CD4-positive, alpha-beta T cell treated with Interleukin-6 at 100 ng/mL for 8 hours (primary cell): ENCODE data around the gene SMARCAD1.
"Not testable (repeated sequence)": the region's sequence is repeated elsewhere in the genome, so short reads cannot be mapped to it uniquely, and the experiment has no call there.

ENCODE experiments used
- DNase-seq: peaks from one replicate; pipeline ENCODE4 v3.0.0-alpha.2; 2020; ENCODE audit warnings: mixed read lengths, low spot score

SMARCAD1 gene

GRCh38 chr4:94293981-94294380 lies 86.3 kb downstream of the SMARCAD1 start:
- not testable (repeated sequence) for DNase-seq

DNA sequence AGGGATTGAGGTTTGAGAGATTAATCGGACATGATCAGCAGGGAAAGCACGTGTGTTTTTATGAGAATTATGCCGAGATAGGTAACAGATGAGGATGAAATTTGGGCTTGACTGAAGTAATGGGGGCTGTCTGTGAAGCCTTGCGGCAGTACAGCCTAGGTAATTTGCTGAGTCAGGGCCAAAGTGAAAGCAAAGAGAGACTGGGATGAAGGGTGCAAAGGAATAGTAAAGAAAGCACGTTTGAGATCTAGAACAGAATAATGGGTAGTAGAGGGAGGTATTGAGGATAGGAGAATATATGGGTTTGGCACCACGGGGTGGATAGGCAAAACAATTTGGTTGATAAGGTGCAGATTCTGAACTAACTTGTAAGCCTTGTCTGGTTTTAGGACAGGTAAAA lies 87.8 kb downstream of the SMARCAD1 start:
- not testable (repeated sequence) for DNase-seq

- no peak for DNase-seq
Observed at GRCh38 chr4:94298725-94299252, 91.1 kb downstream of the SMARCAD1 start.

DNA sequence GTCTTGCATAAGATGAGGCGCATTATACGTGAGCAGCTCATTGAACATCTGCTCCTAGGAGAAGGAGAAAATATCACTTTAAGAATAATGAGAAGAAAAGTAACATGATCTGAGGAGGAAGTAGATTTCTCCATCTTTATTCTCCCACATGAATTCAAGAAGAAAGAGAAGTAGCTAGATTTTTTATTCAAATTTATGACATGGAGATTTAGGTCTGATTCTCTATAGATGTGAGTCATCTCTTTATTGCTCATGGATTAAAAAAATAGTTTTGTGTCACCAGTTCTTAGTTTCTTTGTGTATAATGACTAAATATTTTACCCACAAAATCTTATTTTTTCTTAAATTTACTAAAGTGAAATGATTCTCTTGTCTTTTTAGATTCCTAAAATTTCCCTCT lies 94.5 kb downstream of the SMARCAD1 start:
- DNase-seq = no peak

DNA sequence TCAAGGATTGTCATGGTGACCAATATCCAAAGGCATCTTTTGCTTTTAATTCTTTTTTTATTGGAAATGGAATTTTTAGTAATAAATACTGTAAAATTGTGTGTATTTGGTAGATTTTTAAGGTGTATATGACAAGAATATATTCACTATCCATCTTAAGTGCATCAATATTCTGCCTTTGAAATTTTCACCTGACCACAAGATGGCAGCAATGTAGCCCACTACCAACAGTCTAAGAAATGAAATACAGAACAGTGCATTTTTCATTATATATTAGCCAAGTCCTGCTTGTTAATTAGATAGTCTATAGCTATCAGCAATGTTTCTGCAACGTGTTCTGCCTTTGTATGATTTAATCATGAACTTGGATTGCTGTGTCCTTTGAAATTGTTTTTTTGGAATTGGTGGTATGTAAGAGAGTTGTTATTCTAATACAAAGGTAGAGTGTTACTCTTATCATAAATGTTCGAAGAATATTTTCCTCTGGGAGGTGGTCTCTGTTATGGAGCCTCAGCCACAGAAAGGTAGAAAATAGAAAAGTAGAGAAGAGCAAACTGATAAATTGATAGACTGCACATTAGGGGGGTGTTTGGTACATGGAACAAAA lies 96.8 kb downstream of the SMARCAD1 start:
- DNase-seq = peak; percentile 14

DNA sequence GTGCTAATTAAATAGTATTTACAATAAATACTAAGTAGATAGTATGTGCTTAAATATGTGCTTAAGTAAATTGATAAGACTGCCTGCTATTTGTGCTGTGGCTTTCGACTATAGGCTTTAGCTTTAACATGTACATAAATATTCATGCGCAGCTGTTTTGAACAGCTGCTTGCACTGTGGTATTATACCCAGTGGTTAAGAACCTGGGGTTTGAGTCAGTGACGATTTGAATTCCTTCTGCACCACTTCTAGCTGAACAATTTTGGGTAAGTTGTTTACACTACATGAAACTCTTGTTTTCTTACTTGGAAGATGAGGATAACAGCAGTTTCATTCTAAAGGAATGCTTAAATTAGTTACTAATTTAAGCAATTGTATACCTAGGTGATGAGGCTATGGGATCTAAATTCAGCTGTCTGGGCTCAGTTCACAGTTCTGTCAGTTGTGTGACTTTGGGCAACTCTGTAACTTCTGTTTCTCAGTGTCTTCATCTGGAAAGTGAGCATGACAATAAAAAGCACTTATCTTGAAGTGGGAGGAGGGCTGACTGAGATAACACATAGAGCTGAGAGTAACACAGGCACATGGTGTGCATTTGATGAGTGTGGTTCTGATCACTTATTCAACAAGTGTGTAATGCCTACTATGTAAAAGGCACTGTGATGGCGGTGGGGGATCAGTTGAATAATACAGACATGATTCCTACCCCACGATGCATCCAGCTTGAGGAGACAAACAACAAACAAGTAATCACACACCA lies 98.0 kb downstream of the SMARCAD1 start:
- no peak for DNase-seq

DNA sequence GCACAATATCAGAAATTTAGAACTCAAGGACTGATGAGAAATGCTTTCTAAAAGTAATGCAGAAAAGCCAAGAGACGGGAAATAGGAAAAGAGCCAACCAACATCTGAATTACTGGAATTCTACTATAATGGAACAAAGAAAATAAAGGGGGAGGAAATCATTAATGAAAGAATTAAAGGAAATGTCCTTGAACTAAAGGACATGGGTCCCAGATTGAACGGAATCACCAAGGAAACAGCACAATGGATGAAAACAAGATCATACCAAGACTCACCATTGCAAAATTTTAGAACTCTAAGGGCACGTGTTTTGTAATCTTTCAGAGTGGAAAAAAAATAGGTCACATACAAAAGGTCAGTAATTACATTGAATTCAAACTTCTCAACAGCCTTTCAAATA lies 99.0 kb downstream of the SMARCAD1 start:
- no peak for DNase-seq

GRCh38 chr4:94307231-94307871 lies 99.7 kb downstream of the SMARCAD1 start:
- no peak for DNase-seq

DNA sequence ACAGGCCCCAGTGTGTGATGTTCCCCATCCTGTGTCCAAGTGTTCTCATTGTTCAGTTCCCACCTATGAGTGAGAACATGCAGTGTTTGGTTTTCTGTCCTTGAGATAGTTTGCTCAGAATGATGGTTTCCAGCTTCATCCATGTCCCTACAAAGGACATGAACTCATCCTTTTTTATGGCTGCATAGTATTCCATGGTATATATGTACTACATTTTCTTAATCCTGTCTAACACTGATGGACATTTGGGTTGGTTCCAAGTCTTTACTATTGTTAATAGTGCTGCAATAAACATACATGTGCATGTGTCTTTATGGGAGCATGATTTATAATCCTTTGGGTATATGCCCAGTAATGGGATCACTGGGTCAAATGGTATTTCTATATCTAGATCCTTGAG lies 112.3 kb downstream of the SMARCAD1 start:
- not testable (repeated sequence) for DNase-seq

DNA sequence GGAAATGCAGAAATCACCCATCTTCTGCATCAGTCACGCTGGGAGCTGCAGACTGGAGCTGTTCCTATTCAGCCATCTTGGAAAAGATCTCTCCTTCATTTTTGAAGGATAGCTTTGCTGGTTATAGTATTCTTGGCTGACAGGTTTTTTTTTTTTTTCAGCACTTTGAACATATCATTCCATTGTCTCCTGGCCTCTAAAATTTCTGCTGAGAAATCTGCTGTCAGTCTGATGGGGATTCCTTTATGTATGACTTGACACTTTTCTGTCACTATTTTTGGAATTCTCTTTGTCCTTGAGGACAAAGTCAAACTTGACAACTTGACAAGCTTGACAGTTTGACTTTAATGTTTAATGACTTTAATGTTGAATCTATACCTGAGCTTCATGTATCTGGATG lies 118.2 kb downstream of the SMARCAD1 start:
- no peak for DNase-seq

- no peak for DNase-seq
Observed at GRCh38 chr4:94329933-94330332, 122.3 kb downstream of the SMARCAD1 start.

DNA sequence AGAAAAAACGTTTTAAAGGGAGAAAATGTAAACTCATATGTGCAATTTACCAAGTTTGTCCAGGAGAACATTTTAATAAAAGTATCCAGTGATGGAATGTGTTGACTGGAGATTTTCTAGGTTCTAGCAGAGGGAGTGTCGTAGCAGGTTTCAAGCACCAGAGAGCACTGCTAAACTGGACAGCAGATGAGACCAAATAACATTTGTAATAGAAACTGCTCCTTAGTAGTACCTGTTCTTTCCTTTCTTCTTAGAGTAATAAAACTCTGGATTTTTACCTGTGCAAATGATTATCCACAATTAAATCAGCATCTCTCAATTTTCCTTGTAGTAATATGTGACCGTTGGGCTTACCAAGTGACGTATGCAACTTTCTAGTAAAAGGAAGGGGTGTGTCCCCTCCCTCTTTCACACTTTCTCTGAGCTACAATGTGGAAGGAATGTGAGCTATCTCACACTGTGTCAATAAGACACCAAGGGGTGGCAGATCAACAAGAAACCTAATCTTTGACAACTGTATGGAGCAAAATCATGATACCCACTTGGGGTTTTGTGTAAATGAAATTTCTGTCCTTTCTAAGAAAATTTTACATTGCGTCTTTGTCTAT lies 125.4 kb downstream of the SMARCAD1 start:
- no peak for DNase-seq

- DNase-seq = no peak
Observed at GRCh38 chr4:94333866-94334265, 126.2 kb downstream of the SMARCAD1 start.

GRCh38 chr4:94334476-94334875 lies 126.8 kb downstream of the SMARCAD1 start:
- no peak for DNase-seq

DNA sequence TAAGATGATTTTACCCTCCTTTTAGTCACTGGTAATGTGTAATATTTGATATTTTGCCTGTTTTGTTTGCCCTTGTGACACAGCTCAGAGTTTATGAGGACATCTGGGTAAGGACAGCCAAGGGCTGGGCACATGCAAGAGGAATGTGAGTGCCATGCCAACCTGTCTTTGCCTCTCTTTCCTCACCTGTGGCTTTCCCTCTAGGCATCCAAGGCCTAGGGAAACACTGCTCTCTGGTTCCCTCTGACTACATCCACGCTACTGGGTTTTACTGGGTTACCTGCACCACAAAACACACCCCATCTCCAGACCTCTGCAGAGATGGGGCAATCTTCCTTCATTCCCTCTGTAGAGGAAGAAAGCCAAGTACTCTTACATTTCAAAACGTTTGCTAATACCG lies 127.3 kb downstream of the SMARCAD1 start:
- DNase-seq = no peak

- DNase-seq = no peak
Observed at GRCh38 chr4:94336303-94336702, 128.6 kb downstream of the SMARCAD1 start.

DNA sequence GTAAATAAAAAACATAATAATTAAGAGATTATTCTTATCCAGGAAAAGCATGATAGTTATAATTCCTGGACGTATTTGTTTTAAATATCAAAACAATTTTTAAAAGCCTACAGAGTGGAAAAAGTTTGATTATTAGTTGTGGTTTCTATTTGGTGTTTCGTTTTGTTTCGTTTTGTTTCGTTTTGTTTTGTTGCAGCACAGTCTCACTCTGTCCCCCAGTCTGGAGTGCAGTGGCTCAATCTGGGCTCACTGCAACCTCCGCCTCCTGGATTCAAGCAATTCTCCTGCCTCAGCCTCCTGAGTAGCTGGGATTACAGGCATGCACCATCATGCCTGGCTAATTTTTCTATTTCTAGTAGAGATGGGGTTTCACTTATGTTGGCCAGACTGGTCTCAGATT lies 129.1 kb downstream of the SMARCAD1 start:
- DNase-seq = not testable (repeated sequence)

DNA sequence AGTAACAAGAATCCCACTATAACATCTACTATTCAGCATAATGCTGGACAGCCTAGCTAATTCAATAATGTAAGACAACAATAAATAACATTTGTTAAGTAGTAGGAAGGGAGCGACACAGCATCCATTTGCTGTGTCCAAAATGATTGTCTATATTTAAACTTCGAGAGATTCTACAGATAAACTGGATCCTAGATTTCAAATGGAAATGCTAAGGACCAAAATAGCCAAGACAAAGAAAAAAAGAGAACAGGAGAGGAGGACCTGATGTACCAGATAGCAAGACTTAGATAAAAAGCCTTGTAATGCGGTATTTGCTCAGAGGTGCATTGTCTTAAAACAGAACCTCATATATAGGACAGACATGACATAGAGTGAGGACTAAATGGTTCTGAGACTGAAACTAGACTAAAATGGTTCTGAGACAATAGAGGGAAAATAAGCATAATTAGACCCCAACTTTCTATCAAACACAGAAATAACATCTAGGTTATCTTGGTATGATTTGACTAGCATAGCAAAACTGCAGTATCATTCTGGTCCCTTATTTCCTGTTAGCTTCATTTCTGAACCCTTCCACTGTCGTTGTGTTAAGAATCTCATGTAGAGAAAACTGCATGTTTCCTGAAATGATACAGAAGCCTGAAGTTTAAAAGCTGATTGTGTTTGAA lies 131.2 kb downstream of the SMARCAD1 start:
- no peak for DNase-seq

DNA sequence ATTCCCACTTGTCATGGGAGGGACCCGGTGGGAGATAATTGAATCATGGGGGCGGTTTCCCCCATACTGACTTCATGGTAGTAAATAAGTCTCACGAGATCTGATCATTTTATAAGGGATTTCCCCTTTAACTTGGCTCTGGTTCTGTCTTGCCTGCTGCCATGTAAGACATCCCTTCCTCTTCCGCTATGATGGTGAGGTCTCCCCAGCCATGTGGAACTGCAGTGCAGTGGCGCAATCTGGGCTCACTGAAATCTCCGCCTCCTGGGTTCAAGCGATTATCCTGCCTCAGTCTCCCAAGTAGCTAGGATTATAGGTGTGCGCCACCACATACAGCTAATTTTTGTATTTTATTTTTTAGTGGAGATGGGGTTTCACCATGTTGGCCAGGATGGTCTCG lies 132.1 kb downstream of the SMARCAD1 start:
- peak; percentile 3 for DNase-seq
